NCI-H2171 treated with DMSO at 0.1 percent for 48 hours (cell line): Measurements from ENCODE around the gene MERTK.
"Not testable (repeated sequence)": the region's sequence is repeated elsewhere in the genome, so short reads cannot be mapped to it uniquely, and the experiment has no call there.

ENCODE experiments used
- DNase-seq: peaks from one replicate; lab custom pipeline; 2025; lab: John Stamatoyannopoulos, UW

The MERTK gene

DNA sequence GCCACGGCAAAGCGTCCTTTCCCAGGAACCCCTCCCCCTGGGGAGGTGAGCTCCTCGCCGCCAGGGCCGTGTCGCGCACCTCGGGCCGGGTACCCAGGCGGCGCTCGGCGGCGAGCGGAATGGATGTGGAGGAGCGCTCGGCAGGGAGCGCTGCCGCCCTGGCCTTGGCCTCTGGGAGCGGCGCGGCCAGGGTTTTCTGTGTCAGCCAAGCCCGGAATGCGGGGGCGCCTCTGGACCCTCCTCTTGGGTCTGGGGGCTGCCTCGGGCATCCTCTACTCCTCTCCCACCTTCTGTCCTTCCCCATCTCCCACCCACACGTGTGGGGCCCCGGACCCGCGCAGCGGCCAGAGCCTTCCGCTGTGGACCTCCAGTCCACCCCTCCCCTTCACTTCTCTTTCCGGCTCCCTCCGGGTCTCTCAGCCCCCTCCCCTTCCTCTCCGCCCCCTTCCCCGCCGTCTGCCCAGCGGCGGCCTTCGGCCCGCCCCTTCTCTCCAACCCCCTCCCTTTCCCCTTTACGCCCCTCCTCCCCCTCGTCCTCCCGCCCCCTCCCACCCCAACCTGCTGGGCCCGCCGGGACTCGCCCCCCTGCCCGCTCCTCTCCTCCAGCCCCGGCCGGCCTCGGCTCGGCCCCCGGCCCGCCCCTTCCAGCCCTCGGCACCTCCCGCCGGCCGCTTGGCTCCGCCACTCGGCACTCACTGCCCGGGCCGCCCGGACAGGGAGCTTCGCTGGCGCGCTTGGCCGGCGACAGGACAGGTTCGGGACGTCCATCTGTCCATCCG, at the start of gene MERTK:
Gene MERTK (plus strand): TSS at position 684 of the 779 bp plus-strand sequence. CDS start 129 bp downstream, outside the sequence.
- DNase-seq = peak; percentile 67

GRCh38 chr2:111850646-111851045, 47.8 kb upstream of the MERTK start:
- DNase-seq = peak; percentile 12

DNA sequence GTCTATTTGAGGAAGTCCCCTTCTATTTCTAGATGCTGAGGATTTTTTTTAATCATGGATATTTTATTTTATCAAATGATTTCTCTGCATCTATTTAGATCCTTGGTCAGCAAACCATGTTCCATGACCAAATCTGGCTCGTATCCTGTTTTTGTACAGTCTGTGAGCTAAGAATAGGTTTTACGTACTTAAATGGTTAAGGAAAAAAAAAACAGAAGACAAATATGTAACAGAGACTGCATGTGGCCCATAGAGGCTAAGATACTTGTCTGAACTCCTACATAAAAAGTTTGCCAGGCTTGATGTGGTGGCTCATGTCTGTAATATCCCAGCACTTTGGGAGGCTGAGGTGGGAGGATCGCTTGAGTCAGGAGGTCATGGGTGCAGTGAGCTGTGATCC, 45.9 kb upstream of the MERTK start:
- not testable (repeated sequence) for DNase-seq

GRCh38 chr2:111860005-111860404, 38.4 kb upstream of the MERTK start:
- DNase-seq = not testable (repeated sequence)

- DNase-seq = not testable (repeated sequence)
Measured at GRCh38 chr2:111865124-111865523, 33.3 kb upstream of the MERTK start.

- not testable (repeated sequence) for DNase-seq
Measured at GRCh38 chr2:111872806-111873205, 25.6 kb upstream of the MERTK start.

GRCh38 chr2:111883661-111884591, 14.5 kb upstream of the MERTK start, which contains the start of gene ANAPC1:
ANAPC1 (minus strand) TSS chr2:111884193; CDS start chr2:111880825, 3,368 bp downstream.
- DNase-seq = peak; percentile 83

DNA sequence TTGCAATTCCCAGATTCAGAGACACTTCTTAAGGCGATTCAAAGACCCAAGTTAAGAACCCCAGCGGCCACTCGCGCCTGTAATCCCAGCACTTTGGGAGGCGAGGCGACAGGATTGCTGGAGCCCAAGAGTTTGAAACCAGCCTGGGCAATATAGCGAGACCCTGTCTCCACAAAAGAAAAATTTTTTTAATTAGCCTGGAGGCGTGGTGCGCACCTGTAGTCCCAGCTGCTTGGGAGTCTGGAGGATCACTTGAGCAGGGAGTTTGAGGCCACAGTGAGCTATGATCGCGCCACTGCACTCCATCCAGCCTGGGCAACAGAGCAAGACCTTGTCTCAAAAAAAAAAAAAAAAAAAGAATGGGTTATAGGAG, 13.8 kb upstream of the MERTK start:
- peak; percentile 52 for DNase-seq

DNA sequence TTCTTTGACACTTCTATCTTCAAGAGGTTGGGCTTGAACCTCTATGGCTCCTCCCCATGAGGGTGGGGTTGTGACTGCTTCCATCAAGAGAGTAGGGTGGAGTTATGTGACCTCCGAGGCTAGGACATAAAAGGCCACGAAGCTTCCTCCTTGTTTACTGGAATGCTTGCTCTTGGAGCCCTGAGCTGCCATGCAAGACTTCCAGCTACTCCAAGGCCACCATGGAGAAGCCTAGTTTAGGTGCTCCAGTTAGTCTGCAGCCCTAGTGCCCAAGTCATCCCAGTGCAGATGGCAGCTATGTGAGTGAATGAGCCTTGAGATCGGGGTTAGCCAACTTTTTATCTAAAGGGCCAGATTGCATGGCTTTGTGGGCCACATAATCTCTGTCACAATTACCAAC, 2.4 kb upstream of the MERTK start:
- peak; percentile 31 for DNase-seq

- DNase-seq = peak; percentile 93
Measured at GRCh38 chr2:111896576-111896975, 1.8 kb upstream of the MERTK start.

GRCh38 chr2:111897630-111897923, 830 bp upstream of the MERTK start:
- no peak for DNase-seq

DNA sequence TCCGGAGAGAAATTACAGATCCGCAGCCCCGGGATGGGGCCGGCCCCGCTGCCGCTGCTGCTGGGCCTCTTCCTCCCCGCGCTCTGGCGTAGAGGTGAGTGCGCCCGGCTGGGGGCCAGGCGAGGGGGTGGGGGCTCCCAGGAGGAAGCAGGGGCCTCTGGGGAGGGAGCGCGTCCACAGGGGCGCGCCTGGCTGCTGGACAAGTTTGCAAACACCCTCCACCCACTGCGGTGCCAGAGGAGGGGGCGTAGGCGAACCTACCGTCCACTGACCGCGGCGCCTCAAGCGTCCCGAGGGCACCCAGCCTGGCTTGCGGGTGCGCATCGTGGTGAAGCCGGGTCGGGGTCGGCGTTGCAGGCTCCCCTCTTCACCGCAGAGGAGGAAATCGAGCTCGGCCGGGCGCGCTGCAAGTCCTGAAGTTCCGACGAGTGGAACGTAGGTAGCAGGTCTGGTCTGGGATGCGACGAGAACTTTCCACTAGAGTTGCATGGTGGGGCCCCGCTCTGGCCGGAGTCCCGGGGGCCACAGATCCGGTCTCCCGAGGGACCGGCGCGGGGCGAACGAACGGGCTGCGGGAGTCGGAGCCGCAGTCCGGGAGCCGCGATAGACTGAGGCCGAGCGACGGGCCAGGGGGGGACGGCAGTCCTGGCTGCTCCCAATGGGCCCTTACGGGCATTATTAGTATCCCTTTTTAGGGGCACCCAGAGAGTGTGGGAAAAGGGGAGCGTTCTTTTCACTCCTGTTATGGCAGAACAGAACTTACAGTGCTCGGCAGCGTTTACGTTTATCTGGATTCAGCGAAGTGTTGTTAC, 502 bp downstream of the MERTK start:
- DNase-seq = no peak

DNA sequence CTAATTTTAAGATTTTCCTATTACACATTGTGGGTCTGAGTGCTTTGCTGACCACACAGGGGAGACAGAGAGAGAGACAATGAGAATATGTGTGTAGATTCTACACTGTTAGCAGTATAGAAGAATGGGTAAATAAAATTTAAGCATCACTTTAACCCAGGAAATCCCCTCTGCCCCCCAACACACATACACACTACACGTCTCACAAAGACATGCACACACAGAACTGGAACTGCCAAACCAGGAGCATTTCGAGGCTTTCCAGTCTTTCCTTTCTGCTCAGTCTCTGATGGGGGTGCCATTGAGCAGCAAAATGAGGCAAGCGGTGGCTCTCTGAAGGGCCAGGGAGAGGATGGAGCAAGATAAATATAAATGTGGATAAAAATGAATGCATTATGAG, 2.5 kb downstream of the MERTK start:
- DNase-seq = no peak

DNA sequence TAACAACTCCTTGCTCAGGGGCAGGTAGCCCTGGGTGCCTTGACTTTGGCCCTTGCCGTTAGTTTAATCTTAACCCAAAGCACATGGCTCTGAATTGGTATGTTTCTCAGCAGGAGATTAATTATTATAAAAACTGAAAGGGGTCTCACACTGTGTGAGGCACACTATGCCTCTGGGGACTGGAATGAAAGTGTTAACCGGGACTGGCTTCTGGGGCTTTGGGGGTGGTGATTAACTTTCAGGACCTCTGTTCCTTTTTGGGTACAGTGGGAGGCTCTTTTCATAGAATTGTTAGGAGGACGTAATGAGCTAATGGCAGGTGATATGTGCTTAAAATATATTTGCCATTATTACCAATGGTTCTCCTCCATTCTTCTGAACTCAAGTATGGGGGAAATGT, 5.1 kb downstream of the MERTK start:
- no peak for DNase-seq

DNA sequence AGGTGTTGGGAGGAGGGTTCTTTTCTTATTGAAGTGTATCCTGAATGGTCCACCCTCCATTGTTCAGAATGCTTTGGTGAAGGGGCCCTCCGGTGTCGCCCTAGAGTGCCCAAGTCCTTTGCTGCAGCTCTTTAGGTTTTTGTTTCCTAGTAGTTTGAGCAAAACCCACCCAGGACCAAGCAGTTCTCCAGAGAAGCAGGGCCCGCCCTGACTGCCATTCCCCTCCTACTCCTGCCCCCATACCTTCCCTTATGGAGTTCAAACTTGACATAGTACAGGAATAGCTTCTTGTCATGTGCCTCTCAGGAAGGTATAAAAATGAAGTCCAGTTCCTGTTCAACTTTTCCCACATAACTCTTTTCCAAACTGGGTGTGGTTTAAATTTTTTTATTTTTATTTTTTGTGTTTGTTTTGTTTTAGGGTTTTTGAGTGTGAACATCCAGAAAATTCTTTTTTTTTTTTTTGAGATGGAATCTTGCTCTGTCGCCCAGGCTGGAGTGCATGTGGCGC, 5.6 kb downstream of the MERTK start:
- no peak for DNase-seq

DNA sequence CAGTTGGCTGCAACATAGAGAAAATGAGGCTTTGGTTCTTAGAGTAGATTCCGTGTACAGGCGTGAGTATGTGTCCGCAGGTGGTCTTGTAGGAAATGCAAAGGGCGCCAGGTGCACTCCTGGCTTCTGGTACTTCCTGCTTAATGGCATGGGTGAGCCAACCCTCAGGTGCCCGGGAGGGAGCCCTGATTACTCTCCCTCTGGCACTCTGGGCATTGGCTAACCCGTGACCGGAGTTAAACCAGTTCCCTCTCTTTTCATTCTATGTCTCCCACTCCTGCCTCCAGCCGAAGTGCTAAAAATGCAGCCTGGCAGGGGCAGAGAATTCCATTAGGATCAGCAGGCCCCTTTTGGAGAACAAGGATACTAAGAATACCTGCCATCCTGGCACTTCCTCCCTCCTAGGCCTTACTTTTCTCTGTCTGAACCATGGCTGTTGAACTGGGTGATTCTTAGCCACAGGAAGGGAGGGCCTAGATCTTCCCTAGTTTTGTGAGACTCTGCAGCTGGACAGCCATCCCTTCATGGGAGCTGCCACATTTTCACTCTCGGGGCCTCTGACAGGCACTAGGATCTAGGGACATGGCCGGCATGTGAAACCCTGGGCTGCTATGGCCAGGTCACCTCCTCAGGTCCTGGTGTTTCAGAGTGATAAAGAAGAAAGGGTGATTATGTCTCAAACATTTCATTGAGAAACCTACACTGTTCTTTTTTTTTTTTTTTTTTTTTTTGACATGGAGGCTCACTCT, 6.5 kb downstream of the MERTK start:
- DNase-seq = no peak

DNA sequence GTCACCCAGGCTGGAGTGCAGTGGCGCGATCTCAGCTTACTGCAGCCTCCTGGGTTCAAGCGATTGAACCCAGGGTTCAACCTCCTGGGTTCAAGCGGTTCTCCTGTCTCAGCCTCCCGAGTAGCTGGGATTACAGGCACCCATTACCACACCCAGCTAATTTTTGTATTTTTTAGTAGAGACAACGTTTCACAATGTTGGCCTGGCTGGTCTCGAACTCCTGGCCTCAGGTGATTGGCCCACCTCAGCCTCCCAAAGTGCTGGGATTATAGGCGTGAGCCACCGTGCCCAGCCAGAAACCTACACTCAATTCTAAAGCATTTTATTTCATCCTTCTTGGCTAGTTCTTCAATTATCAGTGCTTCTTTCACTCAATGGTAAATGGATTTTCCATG, 7.1 kb downstream of the MERTK start:
- not testable (repeated sequence) for DNase-seq

GRCh38 chr2:111905990-111906735, 7.8 kb downstream of the MERTK start:
- DNase-seq = no peak

DNA sequence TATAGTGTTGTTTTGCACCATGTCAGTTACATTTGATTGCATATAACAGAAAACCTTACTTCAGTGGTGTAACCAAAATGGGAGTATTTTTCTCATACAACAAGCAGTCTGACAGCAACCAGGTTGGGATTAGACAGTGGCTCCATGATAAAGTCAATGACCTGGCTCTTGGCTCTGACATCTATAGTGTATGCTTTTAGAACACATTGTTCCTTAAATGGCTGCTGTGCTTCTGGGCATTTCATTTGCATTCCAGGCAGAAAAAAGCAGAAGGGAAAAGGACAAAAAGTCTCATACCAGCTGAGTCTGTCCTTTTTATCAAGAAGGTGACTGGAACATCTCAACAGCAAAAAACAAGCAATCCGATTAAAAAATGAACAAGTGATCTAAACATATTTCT, 10.2 kb downstream of the MERTK start:
- no peak for DNase-seq

- no peak for DNase-seq
Measured at GRCh38 chr2:111909079-111909478, 10.7 kb downstream of the MERTK start.

- DNase-seq = not testable (repeated sequence)
Measured at GRCh38 chr2:111909997-111910396, 11.6 kb downstream of the MERTK start.
